H1 (cell line): ENCODE measurements around the gene PPP1R1C. TPM values are rescaled to one million over a fixed set of nuclear protein-coding genes. Genes with fewer than 3 reads are reported as not detected.

Experiments
- CTCF ChIA-PET: fragments of 300-600 bp; sonication (Branson Sonifier 250); formaldehyde crosslinking; loops from one replicate; lab custom pipeline; 2021; ENCODE audit not compliant: partially characterized antibody; lab: Charles Lee
- POLR2A ChIA-PET: fragments of 300-600 bp; sonication (Branson Sonifier 250); formaldehyde crosslinking; loops from one replicate; lab custom pipeline; 2021; ENCODE audit warnings: inconsistent platforms; ENCODE audit not compliant: partially characterized antibody; lab: Charles Lee
- DNase-seq, 2 experiments: peaks; one replicate each; pipeline versions ENCODE4 v3.0.0 to v3.0.0-alpha.2; 2010 to 2022; ENCODE audit warnings: low spot score in 2 of 2, low read depth in 1 of 2, mixed read lengths in 1 of 2
- FAIRE-seq: peaks from 2 replicates; lab custom pipeline; 2011; peaks lifted over from hg19 to GRCh38; lab: Jason Lieb, UNC
- H2AFZ ChIP-seq: 2 replicates; pipeline ENCODE4 v1.8.1; 2012; ENCODE audit warnings: low read length, inconsistent platforms
- H2AK5ac ChIP-seq: 2 replicates; pipeline ENCODE4 v1.6.1; 2013; ENCODE audit warnings: low read depth, low read length
- H2BK120ac ChIP-seq: replicated peaks from 2 replicates; pipeline ENCODE3; 2013; ENCODE audit warnings: low read depth, low read length, inconsistent platforms
- H2BK12ac ChIP-seq: 2 replicates; pipeline ENCODE4 v1.6.1; 2013; ENCODE audit warnings: low read depth, low read length
- H2BK15ac ChIP-seq: 2 replicates; pipeline ENCODE4 v1.6.1; 2013; ENCODE audit warnings: low read length
- H2BK20ac ChIP-seq: 2 replicates; pipeline ENCODE4 v1.6.1; 2013; ENCODE audit warnings: low read length
- H2BK5ac ChIP-seq: 2 replicates; pipeline ENCODE4 v1.6.1; 2013; ENCODE audit warnings: low read depth, low read length
- H3K14ac ChIP-seq: 2 replicates; pipeline ENCODE4 v1.6.1; 2013; ENCODE audit warnings: inconsistent platforms; ENCODE audit not compliant: insufficient read length
- H3K18ac ChIP-seq: 2 replicates; pipeline ENCODE4 v1.6.1; 2013; ENCODE audit warnings: low read length; ENCODE audit errors: extremely low read depth
- H3K23ac ChIP-seq: 2 replicates; pipeline ENCODE4 v1.6.1; 2013; ENCODE audit warnings: inconsistent platforms; ENCODE audit not compliant: insufficient read length
- H3K23me2 ChIP-seq: 2 replicates; pipeline ENCODE4 v1.6.1; 2013; ENCODE audit warnings: low read depth, low read length
- H3K27ac ChIP-seq: 2 replicates; pipeline ENCODE4 v1.6.1; 2011; ENCODE audit warnings: low read depth, low read length, inconsistent platforms
- H3K27me3 ChIP-seq, 4 experiments: replicated peaks in 1 of 4; 1 replicate in 1 of 4; 2 replicates in 3 of 4; pipeline versions ENCODE4 v1.6.1 to v1.8.1; 2011 to 2013; ENCODE audit warnings: low read length in 3 of 4, mild to moderate bottlenecking in 3 of 4, inconsistent platforms in 2 of 4, mixed read lengths in 2 of 4, moderate library complexity in 1 of 4; ENCODE audit not compliant: control insufficient read depth in 3 of 4, insufficient read depth in 3 of 4; ENCODE audit errors: extremely low read depth in 1 of 4
- H3K36me3 ChIP-seq, 4 experiments: 2 replicates each; pipeline versions ENCODE4 v1.6.1 to v1.8.1; 2011 to 2013; ENCODE audit warnings: mild to moderate bottlenecking in 4 of 4, low read length in 3 of 4, moderate library complexity in 2 of 4, control low read depth in 1 of 4, inconsistent platforms in 1 of 4; ENCODE audit not compliant: insufficient read depth in 4 of 4, control insufficient read depth in 2 of 4
- H3K4ac ChIP-seq: replicated peaks from 2 replicates; pipeline ENCODE3; 2013; ENCODE audit warnings: low read length, low read depth, mixed read lengths, inconsistent platforms; ENCODE audit not compliant: insufficient read length
- H3K4me1 ChIP-seq, 4 experiments: replicated peaks in 1 of 4; 1 replicate in 1 of 4; 2 replicates in 3 of 4; pipeline versions ENCODE4 v1.6.1 to v1.8.1; 2011 to 2013; ENCODE audit warnings: low read length in 3 of 4, inconsistent platforms in 2 of 4, mixed read lengths in 1 of 4; ENCODE audit not compliant: insufficient read depth in 4 of 4, control insufficient read depth in 3 of 4
- H3K4me2 ChIP-seq, 2 experiments: 2 replicates each; pipeline versions ENCODE4 v1.6.1 to v1.8.1; 2011 to 2013; ENCODE audit warnings: low read depth in 2 of 2, low read length in 2 of 2, control low read depth in 1 of 2, inconsistent platforms in 1 of 2, mild to moderate bottlenecking in 1 of 2; ENCODE audit not compliant: insufficient read depth in 1 of 2
- H3K4me3 ChIP-seq, 4 experiments: fragments of 200-600, 300-600 bp in 1 of 4; sonication (generic), shearing (Covaris generic), sonication (Bioruptor Twin) in 1 of 4; 2 replicates each; pipeline versions ENCODE4 v1.5.1 to v1.8.1; 2011 to 2016; ENCODE audit warnings: low read length in 4 of 4, low read depth in 3 of 4, control low read depth in 2 of 4, inconsistent platforms in 2 of 4, mild to moderate bottlenecking in 2 of 4, mixed read lengths in 1 of 4, moderate library complexity in 1 of 4; ENCODE audit not compliant: insufficient read depth in 2 of 4; ENCODE audit errors: extremely low read depth in 1 of 4
- H3K56ac ChIP-seq: replicated peaks from 2 replicates; pipeline ENCODE3; 2013; ENCODE audit warnings: low read depth, mild to moderate bottlenecking, mixed read lengths, low read length, inconsistent platforms; ENCODE audit not compliant: insufficient read length
- H3K79me1 ChIP-seq: 2 replicates; pipeline ENCODE4 v1.6.1; 2013; ENCODE audit warnings: low read depth, low read length, control low read depth
- H3K79me2 ChIP-seq, 2 experiments: 2 replicates each; pipeline versions ENCODE4 v1.6.1 to v1.8.1; 2012 to 2013; ENCODE audit warnings: low read length in 2 of 2, mild to moderate bottlenecking in 2 of 2, inconsistent platforms in 1 of 2; ENCODE audit not compliant: insufficient read depth in 2 of 2, control insufficient read depth in 1 of 2
- H3K9ac ChIP-seq, 4 experiments: replicated peaks in 1 of 4; 1 replicate in 1 of 4; 2 replicates in 3 of 4; pipeline versions ENCODE4 v1.6.1 to v1.8.1; 2011 to 2013; ENCODE audit warnings: low read depth in 3 of 4, low read length in 3 of 4, control low read depth in 2 of 4, mild to moderate bottlenecking in 2 of 4, moderate library complexity in 2 of 4, inconsistent platforms in 1 of 4; ENCODE audit errors: extremely low read depth in 1 of 4
- H3K9me3 ChIP-seq, 2 experiments: 2 replicates each; pipeline versions ENCODE4 v1.6.1 to v1.8.1; 2012 to 2013; ENCODE audit warnings: mild to moderate bottlenecking in 2 of 2, moderate library complexity in 2 of 2, control low read depth in 1 of 2, inconsistent platforms in 1 of 2, low read depth in 1 of 2, low read length in 1 of 2, mixed read lengths in 1 of 2; ENCODE audit not compliant: insufficient read depth in 2 of 2
- H4K20me1 ChIP-seq, 2 experiments: replicated peaks in 1 of 2; 2 replicates each; pipeline versions ENCODE3 to v1.8.1; 2011 to 2013; ENCODE audit warnings: inconsistent platforms in 2 of 2, low read length in 2 of 2, mild to moderate bottlenecking in 1 of 2; ENCODE audit not compliant: insufficient read depth in 2 of 2, control insufficient read depth in 1 of 2
- H4K5ac ChIP-seq: 2 replicates; pipeline ENCODE4 v1.6.1; 2013; ENCODE audit warnings: low read length, low read depth, mixed read lengths, inconsistent platforms; ENCODE audit not compliant: insufficient read length
- H4K8ac ChIP-seq: 2 replicates; pipeline ENCODE4 v1.8.0; 2013; ENCODE audit warnings: mild to moderate bottlenecking, moderate library complexity, low read length, inconsistent platforms; ENCODE audit not compliant: insufficient read depth; ENCODE audit errors: extremely low read depth
- H4K91ac ChIP-seq: replicated peaks from 2 replicates; pipeline ENCODE3; 2013; ENCODE audit warnings: low read length, mixed read lengths, inconsistent platforms; ENCODE audit not compliant: insufficient read length
- BCL11A ChIP-seq, 2 experiments: IDR thresholded peaks; one replicate each; pipeline ENCODE4 v1.6.1; 2011; ENCODE audit warnings: low read depth in 2 of 2, low read length in 2 of 2, mild to moderate bottlenecking in 2 of 2
- BRCA1 ChIP-seq: IDR thresholded peaks from 2 replicates; pipeline ENCODE4 v1.6.1; 2012; ENCODE audit warnings: low read depth, low read length, improper control_type of control experiment
- CHD2 ChIP-seq: IDR thresholded peaks from 2 replicates; pipeline ENCODE4 v1.6.1; 2012; ENCODE audit warnings: low read length, improper control_type of control experiment
- MAX ChIP-seq: IDR thresholded peaks from 2 replicates; pipeline ENCODE4 v1.6.1; 2012; ENCODE audit warnings: inconsistent platforms
- NANOG ChIP-seq: IDR thresholded peaks from 2 replicates; pipeline ENCODE4 v1.6.1; 2011; ENCODE audit warnings: low read length, low read depth, mild to moderate bottlenecking, inconsistent platforms; ENCODE audit not compliant: insufficient read depth, poor library complexity, severe bottlenecking
- NRF1 ChIP-seq: IDR thresholded peaks from 2 replicates; pipeline ENCODE4 v1.6.1; 2011; ENCODE audit warnings: mild to moderate bottlenecking, low read depth, low read length, improper control_type of control experiment
- SIN3A ChIP-seq, 2 experiments: IDR thresholded peaks in 1 of 2; conservative IDR thresholded peaks in 1 of 2; 2 replicates each; pipeline ENCODE4 v1.6.1; 2011 to 2012; ENCODE audit warnings: low read length in 2 of 2, improper control_type of control experiment in 1 of 2, low read depth in 1 of 2, mild to moderate bottlenecking in 1 of 2
- SP1 ChIP-seq: IDR thresholded peaks from 2 replicates; pipeline ENCODE4 v1.6.1; 2011; ENCODE audit warnings: low read depth, low read length
- TAF7 ChIP-seq: optimal IDR thresholded peaks from 2 replicates; pipeline ENCODE3; 2011; ENCODE audit warnings: low read depth, mild to moderate bottlenecking, inconsistent platforms, low read length, moderate library complexity, borderline replicate concordance
- WGBS, 2 experiments: shearing (Covaris generic) in 1 of 2; methylation state at CpG; one replicate each; pipeline versions ENCODE4 v1.1.6 to v1.1.7; 2013 to 2015; ENCODE audit warnings: low lambda C conversion rate in 2 of 2, mixed read lengths in 2 of 2, inconsistent platforms in 1 of 2, low coverage in 1 of 2, missing lambda C conversion rate in 1 of 2; ENCODE audit not compliant: insufficient replicate concordance in 2 of 2, insufficient coverage in 1 of 2, insufficient read length in 1 of 2; ENCODE audit errors: extremely low coverage in 1 of 2, missing lambda C conversion rate in 1 of 2; 5-methylcytosine and 5-hydroxymethylcytosine counted together
- polyA plus RNA-seq, 7 experiments: library from polyadenylated mRNA; depleted of rRNA in 3 of 7; stranded (reverse) in 5 of 7; unstranded in 2 of 7; fragments of >200 nt in 5 of 7; fragments of 200-250 nt in 2 of 7; gene quantifications; 1 replicate in 5 of 7; 2 replicates in 1 of 7; 4 replicates in 1 of 7; pipeline versions ENCODE4 v1.2.1 to v1.2.3, GENCODE V29; 2011 to 2013; ENCODE audit warnings: missing spikeins in 2 of 7, mixed read lengths in 2 of 7
- total RNA-seq: library from RNA; stranded (reverse); fragmentation: NEBNext Ultra II Directional; extraction: Animal tissue kit (Norgen Biotek cat#: 25700); gene quantifications from 2 replicates; pipeline ENCODE4 v1.2.1, GENCODE V29; 2021
- TF ChIP-seq, protein P1 (sequence below), 3 experiments: IDR thresholded peaks; 1 replicate in 2 of 3; 2 replicates in 1 of 3; pipeline versions ENCODE4 v1.5.1 to v1.6.1; 2011; ENCODE audit warnings: low read length in 3 of 3, mild to moderate bottlenecking in 3 of 3, inconsistent platforms in 2 of 3, low read depth in 1 of 3, moderate library complexity in 1 of 3; ENCODE audit not compliant: insufficient read depth in 1 of 3; ENCODE audit errors: control extremely low read depth in 1 of 3

Gene PPP1R1C
- total and polyA plus RNA-seq, 2 of the 8 experiments (the other 6 are each of a cell fraction or from before 2014, with no cell fraction given): 1.3 to 5.3 TPM

DNA sequence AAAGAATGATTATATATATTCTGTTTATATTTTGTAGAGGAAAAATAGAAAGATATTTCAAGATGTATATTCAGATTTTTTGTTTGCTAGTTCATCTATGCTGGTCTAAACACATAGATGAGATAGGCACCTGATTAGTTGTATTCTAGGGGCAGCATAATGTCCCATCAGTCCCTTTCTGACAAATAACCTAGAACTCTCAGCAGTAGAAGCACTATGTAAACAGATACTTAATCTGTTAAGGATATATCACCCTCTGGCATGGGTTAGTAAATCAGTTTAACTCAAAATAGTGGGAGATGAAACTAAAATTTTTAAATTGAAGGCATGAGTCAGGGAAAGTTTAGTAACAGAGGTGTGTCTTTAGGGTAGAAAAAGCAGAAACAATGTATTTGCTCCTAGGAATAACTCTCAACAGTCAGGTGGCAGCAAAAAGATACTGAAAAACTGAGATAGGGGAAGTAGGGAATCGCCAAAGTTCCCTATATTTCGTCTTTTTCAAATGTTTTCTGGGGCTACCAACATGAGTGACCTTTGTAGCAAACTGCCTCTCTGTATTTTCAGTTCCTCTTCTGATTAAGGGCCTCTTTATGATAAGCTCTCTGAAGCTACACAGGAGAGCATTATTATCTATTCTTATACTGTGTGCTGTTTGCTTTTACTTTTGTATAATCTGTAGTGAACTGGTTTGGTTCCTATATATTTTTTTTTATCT, 5.7 kb downstream of the PPP1R1C start:
- FAIRE-seq: no peak
- Histone ChIP-seq H3K4me3 (no peak overlapping the region), H3K23ac (no peak overlapping the region), H4K20me1 (no peaks in the 10 kb centered on the region), H3K9me3 (no peaks in the 10 kb centered on the region), H3K4ac (no peak overlapping the region), H2BK120ac (no peak overlapping the region), H2BK12ac (no peak overlapping the region), H2AK5ac (no peak overlapping the region), H3K4me2 (no peak overlapping the region), H2AFZ (no peak overlapping the region), H3K9ac (no peak overlapping the region), H3K79me2 (no peaks in the 10 kb centered on the region), H3K36me3 (no peaks in the 10 kb centered on the region), H3K23me2 (no peaks in the 10 kb centered on the region), H2BK5ac (no peak overlapping the region), H3K4me1 (no peaks in the 10 kb centered on the region), H3K56ac (no peak overlapping the region), H3K79me1 (no peaks in the 10 kb centered on the region), H4K5ac (no peak overlapping the region), H4K8ac (no peak overlapping the region), H3K27ac (no peak overlapping the region), H2BK20ac (no peak overlapping the region), H3K18ac (no peak overlapping the region), H4K91ac (no peak overlapping the region), H3K14ac (no peak overlapping the region), H2BK15ac (no peak overlapping the region), H3K27me3 (no peaks in the 10 kb centered on the region)
- WGBS, 2 experiments: 100% methylated on average over 2 of the region's 2 CpGs; no CpG with 5 or more reads in 1 of the 2 experiments
- DNase-seq: no peak
- CTCF ChIA-PET: interaction anchor here (1.8 kb wide), 1 partner anchor 10 kb away, joined by 4 read pairs; no protein-coding TSS in a partner anchor
- POLR2A ChIA-PET: no interaction called here
- no peak for TF ChIP-seq TAF7
- no peak for TF ChIP-seq SP1
- no peak for TF ChIP-seq NRF1
- TF ChIP-seq BCL11A (IDR thresholded peaks at IDR 0.05; ENCODE audit: low read depth in 2 of 2, low read length in 2 of 2): no peak
- TF ChIP-seq BRCA1: no peak
- no peak for TF ChIP-seq SIN3A (conservative IDR thresholded peaks at IDR 0.05 in 1 of 2, IDR thresholded peaks at IDR 0.05 in 1 of 2; ENCODE audit: low read depth in 1 of 2, low read length in 2 of 2)
- TF ChIP-seq, protein P1, sequence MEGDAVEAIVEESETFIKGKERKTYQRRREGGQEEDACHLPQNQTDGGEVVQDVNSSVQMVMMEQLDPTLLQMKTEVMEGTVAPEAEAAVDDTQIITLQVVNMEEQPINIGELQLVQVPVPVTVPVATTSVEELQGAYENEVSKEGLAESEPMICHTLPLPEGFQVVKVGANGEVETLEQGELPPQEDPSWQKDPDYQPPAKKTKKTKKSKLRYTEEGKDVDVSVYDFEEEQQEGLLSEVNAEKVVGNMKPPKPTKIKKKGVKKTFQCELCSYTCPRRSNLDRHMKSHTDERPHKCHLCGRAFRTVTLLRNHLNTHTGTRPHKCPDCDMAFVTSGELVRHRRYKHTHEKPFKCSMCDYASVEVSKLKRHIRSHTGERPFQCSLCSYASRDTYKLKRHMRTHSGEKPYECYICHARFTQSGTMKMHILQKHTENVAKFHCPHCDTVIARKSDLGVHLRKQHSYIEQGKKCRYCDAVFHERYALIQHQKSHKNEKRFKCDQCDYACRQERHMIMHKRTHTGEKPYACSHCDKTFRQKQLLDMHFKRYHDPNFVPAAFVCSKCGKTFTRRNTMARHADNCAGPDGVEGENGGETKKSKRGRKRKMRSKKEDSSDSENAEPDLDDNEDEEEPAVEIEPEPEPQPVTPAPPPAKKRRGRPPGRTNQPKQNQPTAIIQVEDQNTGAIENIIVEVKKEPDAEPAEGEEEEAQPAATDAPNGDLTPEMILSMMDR (IDR thresholded peaks at IDR 0.05; ENCODE audit: control extremely low read depth in 1 of 3, insufficient read depth in 1 of 3, low read depth in 1 of 3, low read length in 3 of 3): no peak
- no peak for TF ChIP-seq MAX
- TF ChIP-seq CHD2: no peak
- no peak for TF ChIP-seq NANOG
